Testis (tissue), 3 donors: Measurements from ENCODE around the gene ANKRD63. TPM values are rescaled to one million over a fixed set of nuclear protein-coding genes. Genes with fewer than 3 reads are reported as not detected.

Experiments used
- DNase-seq: peaks from one replicate; pipeline ENCODE4 v3.0.0-alpha.2; 2019
- H3K27ac ChIP-seq, 2 donors: fragments of 200-600 bp; sonication (generic); one replicate each; pipeline ENCODE4 v1.5.1; 2019
- H3K27me3 ChIP-seq: fragments of 200-600 bp; sonication (generic); one replicate; pipeline ENCODE4 v1.5.1; 2019
- H3K36me3 ChIP-seq: fragments of 200-600 bp; sonication (generic); one replicate; pipeline ENCODE4 v1.5.1; 2017; ENCODE audit warnings: low read depth; ENCODE audit errors: missing control alignments
- H3K4me1 ChIP-seq: fragments of 200-600 bp; sonication (generic); one replicate; pipeline ENCODE4 v1.5.1; 2019
- H3K4me3 ChIP-seq, 2 donors: fragments of 200-600 bp; sonication (generic); one replicate each; pipeline ENCODE4 v1.5.1; 2017 to 2019
- H3K9me3 ChIP-seq: fragments of 200-600 bp; sonication (generic); one replicate; pipeline ENCODE4 v1.5.1; 2017
- POLR2A ChIP-seq: fragments of 450-650 bp; IDR thresholded peaks from one replicate; pipeline ENCODE4 v1.6.1; 2017; ENCODE audit warnings: antibody characterized with exemption, mild to moderate bottlenecking, moderate library complexity
- WGBS, 2 donors: methylation state at CpG; one replicate each; pipeline ENCODE4 v1.1.5; 2018; 5-methylcytosine and 5-hydroxymethylcytosine counted together
- intact Hi-C: fragments of 100-400 bp; cut with DNase I; formaldehyde crosslinking; loops from one replicate; pipeline ENCODE4 v1.15.1; 2023; ENCODE audit warnings: low total_unique reads
- polyA plus RNA-seq: library from polyadenylated mRNA; stranded (reverse); fragments of 350-450 nt; fragmentation: Illumina TruSeq; extraction: RNeasy Lipid Tissue Mini Kit (QIAGEN cat#74804); gene quantifications from one replicate; pipeline ENCODE4 v1.2.3, GENCODE V29; 2014; ENCODE audit warnings: low read depth, low replicate concordance; ENCODE audit not compliant: insufficient read depth
- total RNA-seq, 2 donors: library from RNA; depleted of rRNA; stranded (reverse); fragments of >200 nt; gene quantifications; one replicate each; pipeline ENCODE4 v1.2.3, GENCODE V29; 2016
- TF ChIP-seq, protein P1 (sequence below), 3 experiments: fragments of 450-650 bp in 2 of 3; fragments of 200-600 bp in 1 of 3; sonication (generic) in 1 of 3; IDR thresholded peaks; one replicate each; pipeline ENCODE4 v1.5.1; 2016 to 2019; ENCODE audit warnings: antibody characterized with exemption in 3 of 3, mild to moderate bottlenecking in 2 of 3, moderate library complexity in 1 of 3

Gene ANKRD63
- total and polyA plus RNA-seq, 3 donors from 2014 or later: 3.1 to 11.8 TPM; not detected in 1

GRCh38 chr15:40243126-40243810 lies 39.6 kb downstream of the ANKRD63 start:
- peaks cover 15% of the 10 kb centered on the region for H3K4me1 ChIP-seq
- H3K27me3 ChIP-seq: no peaks in the 10 kb centered on the region
- WGBS, 2 donors: 86 to 93% methylated on average over 9 of the region's 9 CpGs
- no peaks in the 10 kb centered on the region for H3K36me3 ChIP-seq
- no peaks in the 10 kb centered on the region for H3K9me3 ChIP-seq
- intact Hi-C loops: no loop called here
- DNase-seq: peak; percentile 6
- no peak for TF ChIP-seq POLR2A
- TF ChIP-seq, protein P1, sequence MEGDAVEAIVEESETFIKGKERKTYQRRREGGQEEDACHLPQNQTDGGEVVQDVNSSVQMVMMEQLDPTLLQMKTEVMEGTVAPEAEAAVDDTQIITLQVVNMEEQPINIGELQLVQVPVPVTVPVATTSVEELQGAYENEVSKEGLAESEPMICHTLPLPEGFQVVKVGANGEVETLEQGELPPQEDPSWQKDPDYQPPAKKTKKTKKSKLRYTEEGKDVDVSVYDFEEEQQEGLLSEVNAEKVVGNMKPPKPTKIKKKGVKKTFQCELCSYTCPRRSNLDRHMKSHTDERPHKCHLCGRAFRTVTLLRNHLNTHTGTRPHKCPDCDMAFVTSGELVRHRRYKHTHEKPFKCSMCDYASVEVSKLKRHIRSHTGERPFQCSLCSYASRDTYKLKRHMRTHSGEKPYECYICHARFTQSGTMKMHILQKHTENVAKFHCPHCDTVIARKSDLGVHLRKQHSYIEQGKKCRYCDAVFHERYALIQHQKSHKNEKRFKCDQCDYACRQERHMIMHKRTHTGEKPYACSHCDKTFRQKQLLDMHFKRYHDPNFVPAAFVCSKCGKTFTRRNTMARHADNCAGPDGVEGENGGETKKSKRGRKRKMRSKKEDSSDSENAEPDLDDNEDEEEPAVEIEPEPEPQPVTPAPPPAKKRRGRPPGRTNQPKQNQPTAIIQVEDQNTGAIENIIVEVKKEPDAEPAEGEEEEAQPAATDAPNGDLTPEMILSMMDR (IDR thresholded peaks at IDR 0.05): no peak
- no peak overlapping the region for H3K4me3 ChIP-seq
- no peak overlapping the region for H3K27ac ChIP-seq

DNA sequence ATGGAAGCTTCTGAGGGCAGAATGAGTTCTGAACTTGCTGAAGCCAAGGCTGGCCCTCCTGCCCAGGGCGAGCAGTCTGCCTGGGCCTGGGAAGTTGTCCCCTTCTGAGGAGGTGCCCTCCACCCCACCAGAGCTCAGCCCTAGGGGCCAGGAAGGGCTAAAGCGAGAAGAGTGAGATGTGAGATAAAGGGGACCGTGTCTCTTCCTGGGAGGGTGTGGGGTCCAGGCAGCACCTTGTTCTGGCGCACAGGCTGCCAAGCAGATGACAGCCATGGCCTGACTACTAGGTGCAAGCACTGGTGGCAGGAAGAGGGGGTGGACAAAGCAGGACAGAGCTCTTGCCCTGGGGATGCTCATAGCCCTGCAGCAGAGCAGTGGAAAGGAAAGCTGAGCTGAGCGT lies 40.3 kb downstream of the ANKRD63 start:
- H3K9me3 ChIP-seq: no peaks in the 10 kb centered on the region
- intact Hi-C loops: no loop called here
- no peak for DNase-seq
- TF ChIP-seq POLR2A: no peak
- TF ChIP-seq, protein P1 (IDR thresholded peaks at IDR 0.05): no peak
- H3K27me3 ChIP-seq: no peaks in the 10 kb centered on the region
- no peaks in the 10 kb centered on the region for H3K36me3 ChIP-seq
- no peak overlapping the region for H3K4me3 ChIP-seq
- H3K4me1 ChIP-seq: peaks cover 17% of the 10 kb centered on the region
- no peak overlapping the region for H3K27ac ChIP-seq
- WGBS, 2 donors: 93 to 100% methylated on average over 3 to 5 of the region's 5 CpGs

GRCh38 chr15:40242213-40242599 lies 40.7 kb downstream of the ANKRD63 start:
- H3K27ac ChIP-seq: no peak overlapping the region
- H3K4me1 ChIP-seq: peaks cover 17% of the 10 kb centered on the region
- H3K36me3 ChIP-seq: no peaks in the 10 kb centered on the region
- intact Hi-C loops: no loop called here
- no peak overlapping the region for H3K4me3 ChIP-seq
- TF ChIP-seq, protein P1 (IDR thresholded peaks at IDR 0.05): no peak
- no peak for TF ChIP-seq POLR2A
- WGBS, 2 donors: 94% methylated on average over 9 to 10 of the region's 10 CpGs
- H3K27me3 ChIP-seq: no peaks in the 10 kb centered on the region
- no peaks in the 10 kb centered on the region for H3K9me3 ChIP-seq
- no peak for DNase-seq

DNA sequence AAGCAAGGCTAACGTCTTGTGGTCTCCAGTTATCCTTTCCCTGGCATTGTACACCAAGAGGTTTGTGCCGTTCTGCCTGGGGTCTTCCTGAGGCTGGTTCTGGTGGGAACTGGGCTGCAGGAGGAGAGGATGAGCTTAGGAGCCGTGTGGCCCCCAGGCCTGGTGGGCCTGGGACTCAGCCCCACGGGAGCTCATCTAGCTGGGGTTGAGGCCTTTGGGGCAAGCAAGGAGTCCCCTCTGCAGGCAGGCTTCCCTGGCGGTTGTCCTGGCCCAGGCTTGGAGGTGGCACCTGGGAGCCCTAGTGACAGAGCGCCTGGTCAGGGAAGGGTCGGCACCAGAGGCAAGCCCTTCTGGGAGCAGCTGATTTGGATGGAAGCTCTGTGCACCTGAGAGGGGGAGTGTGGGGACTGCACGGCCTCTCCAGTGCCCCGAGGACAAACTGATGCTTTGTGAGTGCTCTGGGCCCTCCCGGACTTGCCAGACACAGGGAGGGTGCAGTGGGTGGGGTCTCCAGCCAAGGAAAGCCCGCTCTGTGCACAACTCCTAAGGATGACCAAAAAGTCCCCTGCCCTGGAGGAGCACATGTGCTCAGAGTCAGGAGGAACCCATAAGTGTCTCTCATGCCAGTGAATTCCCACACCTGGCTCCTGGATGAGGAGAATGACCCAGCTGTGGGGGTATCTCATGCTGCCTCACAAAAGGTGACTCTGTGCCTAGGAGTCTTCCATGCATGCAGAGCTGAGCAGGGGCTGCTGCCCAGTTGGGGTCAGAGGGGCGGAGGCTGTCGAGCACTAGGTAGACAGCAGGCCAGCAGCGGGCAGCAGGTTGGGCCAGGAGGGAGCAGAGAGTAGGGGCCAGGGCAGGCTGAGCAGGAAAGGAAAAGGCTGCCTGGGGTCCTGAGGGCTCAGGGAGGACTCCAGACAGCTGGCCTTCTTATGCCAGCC lies 41.3 kb downstream of the ANKRD63 start:
- Histone ChIP-seq H3K27ac (no peak overlapping the region), H3K4me3 (no peak overlapping the region), H3K4me1 (peaks cover 17% of the 10 kb centered on the region), H3K27me3 (no peaks in the 10 kb centered on the region), H3K36me3 (no peaks in the 10 kb centered on the region), H3K9me3 (no peaks in the 10 kb centered on the region)
- no peak for DNase-seq
- 82 to 87% methylated on average over 3 to 14 of the region's 14 CpGs for WGBS, 2 donors
- TF ChIP-seq, protein P1 (IDR thresholded peaks at IDR 0.05): no peak
- no peak for TF ChIP-seq POLR2A
- intact Hi-C loops: no loop called here
